Astrocyte of the hippocampus (primary cell): ENCODE measurements around the gene GATA1.

Experiments used
- DNase-seq: peaks from one replicate; pipeline ENCODE4 v3.0.0; 2011; ENCODE audit warnings: low read depth, low spot score

The GATA1 gene

DNA sequence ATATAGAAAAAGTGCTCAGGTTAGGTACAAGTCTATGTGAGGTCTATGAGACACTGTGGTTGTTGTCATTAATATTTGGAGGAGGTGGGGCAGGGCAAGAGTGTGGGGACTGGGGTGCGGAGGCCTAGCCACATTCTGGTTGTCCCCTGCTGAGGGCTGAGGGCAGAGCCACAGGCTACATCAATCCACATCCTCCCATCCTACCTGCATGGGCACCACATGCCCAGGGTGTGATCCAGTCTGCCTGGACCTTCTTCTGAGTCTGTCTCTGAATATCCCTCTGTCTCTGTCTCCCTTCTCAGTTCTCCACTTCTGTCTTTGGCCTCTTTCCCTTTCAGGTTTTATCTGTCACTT, 1.2 kb upstream of the GATA1 start:
- DNase-seq: no peak

- no peak for DNase-seq
These were observed 713 bp upstream of the GATA1 start for GRCh38 chrX:48785540-48786214.

DNA sequence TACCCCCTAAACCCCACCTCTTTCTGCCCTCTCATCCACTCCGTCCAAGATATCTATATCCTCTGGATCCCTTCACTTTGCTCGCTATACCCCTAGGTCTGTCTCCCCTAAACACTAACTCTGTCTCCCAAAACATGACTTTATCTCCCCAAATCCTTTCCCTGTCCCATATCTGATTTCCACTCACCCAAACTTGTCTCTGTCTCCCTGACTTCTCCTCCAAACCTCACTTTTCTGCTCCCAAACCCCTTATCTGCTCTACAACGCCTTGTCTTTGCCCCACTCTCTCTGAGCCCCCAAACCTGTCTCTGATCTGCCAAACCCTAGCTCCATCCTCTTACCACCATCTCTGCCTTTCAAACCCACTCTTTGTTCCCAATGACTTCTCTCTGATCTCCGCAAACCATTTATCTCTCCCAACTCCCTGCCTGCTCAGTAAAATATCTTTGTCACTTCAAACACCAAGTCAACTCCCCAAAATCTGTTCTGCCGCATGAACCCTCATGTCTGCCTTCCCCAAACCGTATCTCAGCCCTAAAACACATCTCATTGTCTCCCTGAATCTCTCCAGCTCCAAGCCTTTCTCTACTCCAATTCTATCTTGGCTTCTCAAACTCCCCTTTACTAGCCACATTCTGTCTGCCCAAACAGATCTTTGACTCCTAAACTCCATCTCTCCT, 575 bp downstream of the GATA1 start:
- no peak for DNase-seq

DNA sequence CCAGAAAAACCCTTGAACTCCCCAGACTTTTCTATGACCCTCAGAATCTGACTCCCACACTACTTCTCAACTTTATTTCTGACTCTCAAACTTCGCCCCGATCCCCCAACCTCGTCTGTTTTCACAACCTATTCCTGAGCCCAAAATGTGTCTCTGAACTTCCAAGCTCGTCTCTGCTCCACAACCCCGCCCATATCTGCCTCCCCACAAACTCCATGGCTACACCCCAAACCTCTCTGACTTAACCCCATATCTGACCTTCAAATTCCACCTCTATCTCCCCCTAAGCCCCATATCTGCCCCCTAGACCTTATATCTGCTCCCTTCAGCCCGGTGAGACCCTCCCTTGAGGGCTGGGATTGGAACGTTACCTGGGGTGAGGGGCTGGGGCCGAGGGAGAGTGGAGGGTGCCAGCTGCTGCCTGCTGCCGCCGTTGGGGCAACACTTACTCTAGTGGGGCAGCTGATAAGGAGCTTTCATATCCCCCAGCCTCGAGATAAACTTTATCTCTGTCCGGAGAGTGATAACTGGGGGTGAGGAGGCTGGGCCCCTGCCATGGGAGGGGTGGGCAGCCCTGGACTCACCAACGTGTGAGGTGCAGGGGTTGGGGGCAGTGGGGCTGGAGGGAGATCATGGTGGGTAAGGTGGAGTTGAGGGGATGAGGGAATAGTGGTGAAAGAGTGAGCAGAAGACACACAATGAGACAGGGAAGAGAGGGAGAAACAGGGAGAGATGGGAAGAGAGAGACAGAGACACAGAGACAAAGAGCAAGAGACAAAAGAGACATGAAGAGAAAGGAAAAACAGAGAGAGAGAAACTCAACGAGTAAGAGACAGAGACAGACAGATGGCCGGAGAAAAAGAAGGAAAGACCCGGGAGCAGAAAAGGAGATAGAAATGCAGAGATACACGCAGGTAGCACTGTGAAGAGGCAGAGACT, 1.4 kb downstream of the GATA1 start:
- no peak for DNase-seq

DNA sequence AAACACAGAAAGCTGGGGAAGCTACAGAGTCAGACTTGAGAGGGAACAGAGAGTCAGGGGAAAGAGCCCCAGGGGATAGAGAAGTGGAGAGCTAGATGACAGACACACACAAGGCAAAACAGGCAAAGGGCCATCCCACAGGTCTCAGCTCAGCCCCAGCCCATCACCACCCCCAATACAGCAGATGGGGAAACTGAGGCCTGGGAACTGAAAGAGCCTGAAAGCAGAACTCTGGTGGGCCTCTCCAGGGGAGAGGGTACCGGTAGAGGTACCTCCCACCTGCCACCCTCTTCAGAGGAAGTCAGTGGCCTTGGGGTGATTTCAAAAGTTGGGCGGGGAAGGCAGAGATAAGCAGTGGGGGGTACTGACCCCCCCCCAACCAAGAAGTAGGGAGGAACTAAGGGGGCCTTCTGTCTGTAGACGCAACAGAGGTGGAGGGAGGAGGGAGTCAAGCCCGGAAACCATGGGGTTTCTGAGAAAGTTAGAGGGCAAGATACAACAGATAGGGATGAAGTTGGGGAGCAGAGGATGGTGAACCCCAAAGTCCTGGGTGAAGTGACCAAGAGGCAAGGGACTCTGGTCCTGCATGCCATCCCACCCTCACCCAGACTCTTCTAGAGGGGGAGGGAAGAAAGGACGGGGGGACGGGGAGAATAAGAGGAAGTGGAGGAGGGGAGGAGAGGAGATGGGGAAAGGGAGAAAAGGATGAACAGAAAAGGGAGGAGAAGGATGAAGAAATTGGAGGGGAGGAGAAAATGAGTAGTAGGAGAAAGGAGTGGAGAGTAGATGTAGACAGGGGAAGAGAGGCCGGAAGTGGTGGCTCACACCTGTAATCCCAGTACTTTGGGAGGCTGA, 3.2 kb downstream of the GATA1 start:
- DNase-seq: no peak

GRCh38 chrX:48790477-48790876, 4.1 kb downstream of the GATA1 start:
- DNase-seq: no peak

DNA sequence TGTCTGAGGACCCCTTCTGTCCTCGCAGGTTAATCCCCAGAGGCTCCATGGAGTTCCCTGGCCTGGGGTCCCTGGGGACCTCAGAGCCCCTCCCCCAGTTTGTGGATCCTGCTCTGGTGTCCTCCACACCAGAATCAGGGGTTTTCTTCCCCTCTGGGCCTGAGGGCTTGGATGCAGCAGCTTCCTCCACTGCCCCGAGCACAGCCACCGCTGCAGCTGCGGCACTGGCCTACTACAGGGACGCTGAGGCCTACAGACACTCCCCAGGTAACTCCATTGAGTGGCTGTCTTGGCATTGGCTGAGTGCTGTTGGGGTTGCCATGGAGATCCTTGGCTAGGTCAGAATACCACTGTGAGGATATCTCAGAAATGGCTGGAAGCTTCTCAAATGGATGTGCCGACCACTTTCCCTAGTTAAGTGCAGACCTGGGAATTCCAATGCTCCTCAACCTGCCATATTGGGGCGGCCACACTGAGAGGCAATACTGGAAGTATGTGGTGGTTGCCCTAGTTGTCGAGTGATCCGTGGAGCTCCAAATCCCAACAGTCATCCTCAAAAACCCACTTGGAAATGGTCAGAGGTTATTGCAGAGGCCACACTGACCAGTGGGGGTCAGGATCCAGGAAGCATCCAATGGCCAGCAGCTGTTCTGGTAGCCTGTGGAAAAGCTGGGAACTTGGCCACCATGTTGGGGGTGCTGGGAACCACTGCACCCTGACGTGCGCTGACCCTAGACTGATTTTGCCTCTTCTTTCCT, 4.9 kb downstream of the GATA1 start:
- no peak for DNase-seq

- no peak for DNase-seq
These were observed 5.8 kb downstream of the GATA1 start for GRCh38 chrX:48792219-48792618.

GRCh38 chrX:48793935-48794334, 7.5 kb downstream of the GATA1 start:
- DNase-seq: no peak

DNA sequence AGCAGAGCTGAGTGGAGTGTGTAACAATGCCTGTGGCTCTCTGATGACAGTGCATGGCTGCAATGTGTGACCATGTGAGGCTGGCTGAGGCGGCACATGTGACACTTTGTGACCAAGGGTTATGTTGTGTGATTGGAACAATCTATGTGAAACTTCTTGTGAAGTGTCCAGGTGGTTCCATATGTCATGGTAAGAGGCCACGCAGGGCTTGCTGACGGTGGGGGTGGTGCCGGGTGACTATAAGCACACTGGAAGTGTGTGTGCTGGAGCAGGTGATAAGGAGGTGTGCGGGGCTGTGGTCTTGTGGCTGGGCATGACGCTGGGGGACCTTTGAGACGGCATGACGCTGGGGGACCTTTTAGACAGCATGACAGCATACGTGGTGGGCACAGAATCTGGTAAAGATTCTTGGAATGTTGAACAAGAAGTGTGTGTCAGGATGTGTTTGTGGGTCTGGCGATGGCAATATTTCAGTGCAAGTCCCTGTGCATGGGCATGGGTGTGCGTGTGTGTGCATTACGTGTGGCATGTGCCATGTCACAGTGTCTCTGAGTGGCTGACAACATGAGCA, 8.0 kb downstream of the GATA1 start:
- no peak for DNase-seq

DNA sequence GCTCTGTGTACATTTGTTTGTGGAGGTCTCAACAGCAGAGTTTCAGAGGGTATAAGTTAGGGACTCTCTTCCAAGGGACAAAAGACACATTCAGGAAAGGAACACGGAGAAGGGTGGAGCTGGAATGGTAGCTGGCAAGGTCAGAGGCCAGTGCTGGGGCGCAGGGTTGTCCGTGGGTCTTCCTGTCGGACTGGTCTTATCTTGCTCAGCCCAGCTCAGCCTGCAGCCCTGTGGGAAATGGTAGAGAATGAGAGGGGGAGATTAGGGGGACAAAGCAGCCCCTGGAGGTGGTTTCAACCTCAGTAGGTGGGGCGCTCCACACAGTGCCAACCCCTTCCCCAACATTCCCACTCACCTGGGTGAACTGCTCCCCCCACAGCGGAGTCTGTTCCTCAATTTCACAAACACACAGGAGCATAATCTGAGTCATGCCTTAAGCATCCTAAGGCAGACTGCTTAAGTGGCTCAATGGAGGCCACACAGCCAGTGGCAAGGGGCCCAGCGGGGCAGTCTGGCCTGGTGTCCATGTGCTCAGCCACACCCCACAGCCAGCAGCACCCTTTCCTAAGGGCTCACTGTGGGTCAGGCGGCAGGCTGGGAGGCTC, 8.6 kb downstream of the GATA1 start:
- DNase-seq: peak; percentile 77

GRCh38 chrX:48798318-48798717, 11.9 kb downstream of the GATA1 start:
- DNase-seq: no peak

DNA sequence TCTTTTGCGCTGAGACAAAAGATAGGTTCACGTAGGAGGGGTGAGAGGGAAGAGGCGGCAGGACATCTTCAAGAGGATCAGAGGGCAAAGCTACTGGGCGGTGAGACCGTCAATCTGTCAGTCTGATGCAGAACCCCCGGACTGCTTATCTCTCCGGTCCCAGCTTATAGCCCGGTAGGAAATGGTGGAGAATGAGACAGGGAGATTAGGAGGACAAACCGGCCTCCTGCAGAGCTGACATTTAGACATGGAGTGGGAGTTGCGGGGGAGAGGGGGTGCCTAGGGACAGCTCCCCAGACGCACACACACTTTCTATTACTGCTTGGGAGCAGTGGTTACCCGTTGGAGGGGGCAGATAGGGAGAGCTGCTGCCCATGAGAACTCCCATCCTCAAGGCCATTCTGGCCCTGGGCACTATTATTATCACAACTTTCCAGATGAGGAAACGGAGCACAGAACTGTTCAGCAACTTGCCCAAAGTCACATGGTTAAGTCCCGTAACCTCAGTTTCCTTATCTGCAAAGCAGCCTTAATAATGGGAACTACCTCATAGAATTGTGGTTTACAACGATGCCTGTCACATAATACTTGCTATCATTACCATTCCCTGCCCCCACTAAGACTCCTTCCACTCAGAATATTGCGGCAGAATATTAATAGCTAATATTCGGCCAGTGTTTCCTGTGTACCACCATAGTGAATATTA, 14.3 kb downstream of the GATA1 start:
- DNase-seq: no peak

- DNase-seq: peak; percentile 99
These were observed 15.1 kb downstream of the GATA1 start, which contains the start of gene HDAC6 for GRCh38 chrX:48801280-48802088. Gene HDAC6, plus strand, starts transcription at chrX:48802067. Its CDS starts 626 bp downstream, at chrX:48802693.

DNA sequence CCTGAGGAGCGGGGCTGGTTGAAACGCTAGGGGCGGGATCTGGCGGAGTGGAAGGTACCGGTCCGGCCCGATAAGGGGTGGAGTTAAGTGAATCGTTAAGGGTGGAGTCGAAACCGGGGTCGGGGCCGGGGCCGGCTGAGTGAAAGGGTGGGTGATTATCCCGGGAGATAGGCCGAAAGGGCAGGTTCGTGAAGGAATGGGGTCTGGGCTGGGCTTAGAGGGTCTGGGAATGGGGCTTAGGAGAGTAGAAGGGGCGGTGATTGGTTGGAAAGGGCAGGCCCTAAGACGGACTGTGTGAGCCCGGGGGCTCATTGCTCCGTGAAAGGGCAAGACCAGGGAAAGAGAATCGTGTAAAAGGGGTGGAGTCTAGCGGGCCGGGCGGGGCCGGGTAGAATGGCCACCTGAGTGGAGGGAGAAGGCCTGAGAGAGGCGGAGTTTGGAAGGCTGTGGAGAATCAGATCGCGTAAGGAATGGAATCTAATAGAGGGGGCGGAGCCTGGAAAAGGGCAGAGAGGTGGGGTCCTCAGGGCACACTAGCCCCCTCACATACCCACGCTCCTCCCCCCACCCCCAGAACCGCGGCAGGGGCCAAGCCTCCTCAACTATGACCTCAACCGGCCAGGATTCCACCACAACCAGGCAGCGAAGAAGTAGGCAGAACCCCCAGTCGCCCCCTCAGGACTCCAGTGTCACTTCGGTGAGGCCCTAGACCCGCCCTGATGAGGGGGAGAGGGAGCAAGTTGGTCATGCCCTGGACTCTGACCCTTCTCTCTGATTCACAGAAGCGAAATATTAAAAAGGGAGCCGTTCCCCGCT, 15.9 kb downstream of the GATA1 start:
- DNase-seq: peak; percentile 89

DNA sequence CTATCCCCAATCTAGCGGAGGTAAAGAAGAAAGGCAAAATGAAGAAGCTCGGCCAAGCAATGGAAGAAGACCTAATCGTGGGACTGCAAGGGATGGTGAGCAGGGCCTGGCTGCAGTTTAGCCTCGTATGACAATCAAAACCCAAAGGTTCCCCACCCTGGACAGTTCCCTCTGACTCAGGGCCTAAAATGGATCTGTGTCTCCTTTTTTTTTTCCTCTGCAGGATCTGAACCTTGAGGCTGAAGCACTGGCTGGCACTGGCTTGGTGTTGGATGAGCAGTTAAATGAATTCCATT, 16.5 kb downstream of the GATA1 start:
- DNase-seq: no peak

DNA sequence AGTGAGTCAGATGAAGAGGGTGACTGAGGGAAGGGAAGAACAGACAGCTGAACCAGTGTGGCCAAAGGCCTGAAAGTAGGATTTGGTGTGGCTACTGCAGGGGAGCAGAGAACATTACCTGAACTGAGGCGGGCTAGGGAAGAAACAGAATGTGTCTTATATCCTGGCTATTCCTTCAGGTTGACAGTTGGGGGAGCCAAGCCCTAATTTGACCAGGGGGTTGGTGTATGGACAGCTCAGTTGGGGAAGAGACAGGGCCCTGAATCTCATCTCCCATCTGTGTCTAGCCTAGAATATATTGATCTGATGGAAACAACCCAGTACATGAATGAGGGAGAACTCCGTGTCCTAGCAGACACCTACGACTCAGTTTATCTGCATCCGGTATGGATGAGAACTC, 19.7 kb downstream of the GATA1 start:
- no peak for DNase-seq

GRCh38 chrX:48813644-48814043, 27.3 kb downstream of the GATA1 start:
- DNase-seq: no peak
